Breast epithelium (tissue), 4 donors: ENCODE data around the gene SNX27. TPM values are rescaled to one million over a fixed set of nuclear protein-coding genes. Genes with fewer than 3 reads are reported as not detected.

ENCODE experiments used
- DNase-seq, 2 donors: peaks; one replicate each; pipeline ENCODE4 v3.0.0-alpha.2; 2019; ENCODE audit warnings: low spot score in 2 of 2
- H3K27ac ChIP-seq, 2 donors: fragments of 200-600 bp; sonication (generic) in 1 of 2; one replicate each; pipeline ENCODE4 v1.5.1; 2016 to 2019; ENCODE audit warnings: mild to moderate bottlenecking in 1 of 2
- H3K27me3 ChIP-seq, 2 donors: fragments of 200-600 bp; sonication (generic) in 1 of 2; one replicate each; pipeline versions ENCODE4 v1.5.1 to v1.6.0; 2017 to 2019; ENCODE audit warnings: control low read depth in 1 of 2, mild to moderate bottlenecking in 1 of 2
- H3K36me3 ChIP-seq: fragments of 200-600 bp; one replicate; pipeline ENCODE4 v1.5.1; 2019
- H3K4me1 ChIP-seq, 2 donors: fragments of 200-600 bp; sonication (generic); one replicate each; pipeline ENCODE4 v1.5.1; 2016 to 2019; ENCODE audit warnings: control low read depth in 1 of 2
- H3K4me3 ChIP-seq, 3 donors: fragments of 200-600 bp; sonication (generic); 1 replicate in 2 of 3; 2 replicates in 1 of 3; pipeline ENCODE4 v1.5.1; 2016 to 2019; ENCODE audit warnings: mild to moderate bottlenecking in 3 of 3, moderate library complexity in 2 of 3
- H3K9me3 ChIP-seq, 2 donors: fragments of 200-600 bp; sonication (generic) in 1 of 2; one replicate each; pipeline ENCODE4 v1.5.1; 2016 to 2019; ENCODE audit warnings: control low read depth in 1 of 2
- CTCF ChIP-seq, 3 donors: fragments of 450-650 bp; IDR thresholded peaks; one replicate each; pipeline ENCODE4 v1.5.1; 2016 to 2017; ENCODE audit warnings: antibody characterized with exemption in 3 of 3, mild to moderate bottlenecking in 3 of 3, moderate library complexity in 3 of 3
- POLR2A ChIP-seq: fragments of 450-650 bp; IDR thresholded peaks from one replicate; pipeline ENCODE4 v1.6.1; 2016; ENCODE audit warnings: antibody characterized with exemption, mild to moderate bottlenecking, moderate library complexity
- POLR2AphosphoS5 ChIP-seq, 3 donors: sonication (generic); formaldehyde crosslinking; IDR thresholded peaks; one replicate each; pipeline ENCODE4 v1.6.1; 2017; ENCODE audit warnings: antibody characterized with exemption in 3 of 3
- intact Hi-C: fragments of 100-400 bp; cut with DNase I; formaldehyde crosslinking; loops from one replicate; pipeline ENCODE4 v1.15.1; 2023; ENCODE audit warnings: low total_unique reads
- total RNA-seq, 3 donors: library from RNA; depleted of rRNA; stranded (reverse); fragments of >200 nt; gene quantifications; one replicate each; pipeline ENCODE4 v1.1.0, GENCODE V29; 2016

SNX27 gene
- total RNA-seq, result 10 to 100 TPM; 41.3 to 46.8 (median 43.6) TPM

GRCh38 chr1:151611832-151612500 is at the start of gene SNX27:
Gene SNX27 (plus strand): TSS chr1:151612050. CDS start chr1:151612202, 152 bp downstream.
- H3K4me3 ChIP-seq, result peak within 1 kb of the TSS; percentile 71 to 95 (median 93)
- no peaks in the 10 kb centered on the region for H3K27me3 ChIP-seq
- no peaks in the 10 kb centered on the region for H3K4me1 ChIP-seq
- peak; percentile 88 for DNase-seq
- intact Hi-C loops, result no loop called here
- peak within 1 kb of the TSS; percentile 91 to 96 for H3K27ac ChIP-seq
- no peaks in the 10 kb centered on the region for H3K9me3 ChIP-seq
- H3K36me3 ChIP-seq, result no peaks in the 10 kb centered on the region
- TF ChIP-seq POLR2A, result no peak
- peak in 2 of 3 donors; percentile 68 to 91 for TF ChIP-seq POLR2AphosphoS5 (IDR thresholded peaks at IDR 0.05)

GRCh38 chr1:151562661-151563060 is 49.2 kb upstream of the SNX27 start:
- no peaks in the 10 kb centered on the region for H3K9me3 ChIP-seq
- no peaks in the 10 kb centered on the region for H3K36me3 ChIP-seq
- no peak overlapping the region for H3K27ac ChIP-seq
- no peak overlapping the region for H3K4me3 ChIP-seq
- H3K27me3 ChIP-seq, result no peaks in the 10 kb centered on the region
- H3K4me1 ChIP-seq, result no peaks in the 10 kb centered on the region
- TF ChIP-seq POLR2A, result no peak
- no peak for TF ChIP-seq POLR2AphosphoS5 (IDR thresholded peaks at IDR 0.05)
- TF ChIP-seq CTCF (IDR thresholded peaks at IDR 0.05), result no peak
- DNase-seq, result no peak
- intact Hi-C loops, result no loop called here

GRCh38 chr1:151563376-151563775 is 48.5 kb upstream of the SNX27 start:
- no peaks in the 10 kb centered on the region for H3K27me3 ChIP-seq
- no peaks in the 10 kb centered on the region for H3K9me3 ChIP-seq
- TF ChIP-seq POLR2AphosphoS5 (IDR thresholded peaks at IDR 0.05), result no peak
- no peak for TF ChIP-seq POLR2A
- no peak for TF ChIP-seq CTCF (IDR thresholded peaks at IDR 0.05)
- intact Hi-C loops, result no loop called here
- H3K36me3 ChIP-seq, result no peaks in the 10 kb centered on the region
- no peak overlapping the region for H3K4me3 ChIP-seq
- no peak for DNase-seq
- no peaks in the 10 kb centered on the region for H3K4me1 ChIP-seq
- H3K27ac ChIP-seq, result no peak overlapping the region

- Histone ChIP-seq H3K36me3 (no peaks in the 10 kb centered on the region), H3K27me3 (no peaks in the 10 kb centered on the region), H3K4me1 (no peaks in the 10 kb centered on the region), H3K27ac (peak overlapping the region in 1 of 2 donors; percentile 13), H3K4me3 (no peak overlapping the region), H3K9me3 (no peaks in the 10 kb centered on the region)
- intact Hi-C loops, result loop anchor here (2.0 kb wide), 1 partner anchor 51 kb away; no protein-coding TSS in a partner anchor
- DNase-seq, result no peak
- TF ChIP-seq CTCF (IDR thresholded peaks at IDR 0.05), result no peak
- no peak for TF ChIP-seq POLR2AphosphoS5 (IDR thresholded peaks at IDR 0.05)
- no peak for TF ChIP-seq POLR2A
These were observed 46.2 kb upstream of the SNX27 start for GRCh38 chr1:151565502-151566189.

- Histone ChIP-seq H3K27ac (no peak overlapping the region), H3K36me3 (no peaks in the 10 kb centered on the region), H3K9me3 (no peaks in the 10 kb centered on the region), H3K4me3 (no peak overlapping the region), H3K4me1 (no peaks in the 10 kb centered on the region), H3K27me3 (no peaks in the 10 kb centered on the region)
- intact Hi-C loops, result no loop called here
- TF ChIP-seq POLR2AphosphoS5 (IDR thresholded peaks at IDR 0.05) (no peak), CTCF (IDR thresholded peaks at IDR 0.05) (no peak), POLR2A (no peak)
- DNase-seq, result no peak
These were observed 43.2 kb upstream of the SNX27 start for GRCh38 chr1:151568626-151569088.
